HepG2 (cell line): ENCODE data around the gene ELL. TPM values are rescaled to one million over a fixed set of nuclear protein-coding genes. Genes with fewer than 3 reads are reported as not detected.
A peak's percentile ranks its signal among the peaks of the same experiment; 100 is the strongest.

Experiments used
- ADNP ChIP-seq: sonication (generic); formaldehyde crosslinking; IDR thresholded peaks from 2 replicates; pipeline ENCODE4 v1.4.0; 2020; ENCODE audit warnings: missing genetic modification reagents
- EED ChIP-seq: sonication (generic); formaldehyde crosslinking; IDR thresholded peaks from 2 replicates; pipeline ENCODE4 v1.5.0; 2020; ENCODE audit warnings: mild to moderate bottlenecking, missing genetic modification reagents
- FOXA3 ChIP-seq: IDR thresholded peaks from 2 replicates; pipeline ENCODE4 v1.6.1; 2016; ENCODE audit warnings: missing genetic modification reagents, missing compliant biosample characterization
- HMG20B ChIP-seq: conservative IDR thresholded peaks from 2 replicates; pipeline ENCODE4 v1.6.1; 2016; ENCODE audit warnings: missing genetic modification reagents, missing compliant biosample characterization
- IKZF1 ChIP-seq: fragments of 450-650 bp; IDR thresholded peaks from 2 replicates; pipeline ENCODE4 v1.7.1; 2016
- IKZF4 ChIP-seq: sonication (generic); formaldehyde crosslinking; IDR thresholded peaks from 2 replicates; pipeline ENCODE4 v1.5.1; 2020; ENCODE audit warnings: borderline replicate concordance, mild to moderate bottlenecking, low read depth, missing genetic modification reagents; ENCODE audit errors: not compliant biosample characterization
- IRF9 ChIP-seq: sonication (generic); formaldehyde crosslinking; IDR thresholded peaks from 2 replicates; pipeline ENCODE4 v1.8.0; 2022; ENCODE audit warnings: missing genetic modification reagents, mild to moderate bottlenecking, borderline replicate concordance
- ISX ChIP-seq: sonication (generic); formaldehyde crosslinking; conservative IDR thresholded peaks from 2 replicates; pipeline ENCODE4 v1.5.0; 2020; ENCODE audit warnings: missing genetic modification reagents
- JDP2 ChIP-seq: sonication (generic); formaldehyde crosslinking; IDR thresholded peaks from 2 replicates; pipeline ENCODE4 v1.8.1; 2022; ENCODE audit warnings: missing genetic modification reagents, borderline replicate concordance
- MXD1 ChIP-seq: sonication (generic); formaldehyde crosslinking; IDR thresholded peaks from 2 replicates; pipeline ENCODE4 v1.4.0; 2020; ENCODE audit warnings: mild to moderate bottlenecking, missing genetic modification reagents
- NFRKB ChIP-seq: fragments of 450-650 bp; IDR thresholded peaks from 2 replicates; pipeline ENCODE4 v1.6.1; 2017
- PLRG1 ChIP-seq: fragments of 450-650 bp; conservative IDR thresholded peaks from 2 replicates; pipeline ENCODE4 v1.6.1; 2016
- POLR2G ChIP-seq: fragments of 200-400 bp; formaldehyde crosslinking; IDR thresholded peaks from 2 replicates; pipeline ENCODE4 v1.6.1; 2018; ENCODE audit warnings: mild to moderate bottlenecking, low read depth, low read length, moderate library complexity
- RFX1 ChIP-seq: fragments of 450-650 bp; IDR thresholded peaks from 2 replicates; pipeline ENCODE4 v1.6.1; 2017
- TERF1 ChIP-seq: sonication (generic); formaldehyde crosslinking; IDR thresholded peaks from 2 replicates; pipeline ENCODE4 v1.8.0; 2022; ENCODE audit warnings: mild to moderate bottlenecking, missing genetic modification reagents, moderate library complexity
- TFDP2 ChIP-seq: sonication (generic); formaldehyde crosslinking; IDR thresholded peaks from 2 replicates; pipeline ENCODE4 v1.4.0; 2020; ENCODE audit warnings: missing genetic modification reagents
- ZNF121 ChIP-seq: sonication (generic); formaldehyde crosslinking; IDR thresholded peaks from 2 replicates; pipeline ENCODE4 v1.5.0; 2020; ENCODE audit warnings: mild to moderate bottlenecking, missing genetic modification reagents
- ZNF232 ChIP-seq: sonication (generic); formaldehyde crosslinking; IDR thresholded peaks from 2 replicates; pipeline ENCODE4 v1.4.0; 2020; ENCODE audit warnings: missing genetic modification reagents, borderline replicate concordance
- ZNF275 ChIP-seq: sonication (generic); formaldehyde crosslinking; IDR thresholded peaks from 2 replicates; pipeline ENCODE4 v1.8.0; 2022; ENCODE audit warnings: missing genetic modification reagents, mild to moderate bottlenecking, inconsistent platforms, borderline replicate concordance
- ZNF296 ChIP-seq: sonication (generic); formaldehyde crosslinking; conservative IDR thresholded peaks from 2 replicates; pipeline ENCODE4 v1.5.0; 2020; ENCODE audit warnings: mild to moderate bottlenecking, missing genetic modification reagents
- ZNF562 ChIP-seq: sonication (generic); formaldehyde crosslinking; IDR thresholded peaks from 2 replicates; pipeline ENCODE4 v1.8.0; 2022; ENCODE audit warnings: missing genetic modification reagents, borderline replicate concordance
- ZNF597 ChIP-seq: sonication (generic); formaldehyde crosslinking; IDR thresholded peaks from 2 replicates; pipeline ENCODE4 v1.5.0; 2020; ENCODE audit warnings: missing genetic modification reagents
- ZNF629 ChIP-seq: sonication (generic); formaldehyde crosslinking; conservative IDR thresholded peaks from 2 replicates; pipeline ENCODE4 v1.5.0; 2020; ENCODE audit warnings: missing genetic modification reagents
- ZNF670 ChIP-seq: sonication (generic); formaldehyde crosslinking; IDR thresholded peaks from 2 replicates; pipeline ENCODE4 v1.8.0; 2022; ENCODE audit warnings: mild to moderate bottlenecking, missing genetic modification reagents, borderline replicate concordance
- polyA plus RNA-seq, 8 experiments: library from polyadenylated mRNA; depleted of rRNA in 3 of 8; stranded (reverse) in 7 of 8; unstranded in 1 of 8; fragments of >200 nt; fragmentation: Illumina TruSeq in 4 of 8; extraction: Trizol in 4 of 8; gene quantifications; 2 replicates each; pipeline versions ENCODE4 v1.2.1 to v1.2.3, GENCODE V29; 2011 to 2016; ENCODE audit warnings: low read depth in 4 of 8, missing spikeins in 1 of 8, mixed read lengths in 1 of 8; ENCODE audit not compliant: insufficient read depth in 1 of 8
- total RNA-seq, 5 experiments: library from RNA; depleted of rRNA; stranded (reverse); fragments of >200 nt; fragmentation: Illumina TruSeq; extraction: Trizol; gene quantifications; 2 replicates each; pipeline ENCODE4 v1.2.3, GENCODE V29; 2016; ENCODE audit warnings: low read depth in 1 of 5

Gene ELL
- total and polyA plus RNA-seq, 2 of the 13 experiments (the other 11 are each of a cell fraction or from before 2014, with no cell fraction given), result 3.7 to 5.4 TPM

- TF ChIP-seq IRF9 (0 out of 2 replicates have a peak, but pooled peaks have one; percentile 24), ZNF275 (no peak), PLRG1 (no peak), ZNF629 (peak; percentile 100), JDP2 (CRISPR knock-in tag) (no peak), ZNF296 (CRISPR knock-in tag) (no peak), ZNF562 (no peak), EED (CRISPR knock-in tag) (no peak), IKZF1 (no peak), HMG20B (CRISPR knock-in tag) (no peak), ZNF670 (no peak), MXD1 (CRISPR knock-in tag) (no peak), ISX (no peak), ZNF121 (CRISPR knock-in tag) (0 out of 2 replicates have a peak, but pooled peaks have one; percentile 49), TERF1 (CRISPR knock-in tag) (no peak), ZNF232 (no peak), TFDP2 (CRISPR knock-in tag) (peak; percentile 83), RFX1 (no peak), NFRKB (no peak), ADNP (CRISPR knock-in tag) (peak; percentile 100), ZNF597 (CRISPR knock-in tag) (no peak), IKZF4 (CRISPR knock-in tag) (peak; percentile 63), POLR2G (peak; percentile 78; the same call in 1 of the 2 replicates), FOXA3 (CRISPR knock-in tag) (no peak; the same call in 1 of the 2 replicates)
These were observed 35.7 kb upstream of the ELL start, which contains the start of gene KXD1 (continued) for GRCh38 chr19:18557411-18558201.
